K562 (cell line): ENCODE results near the gene SYNGR4. TPM values are rescaled to one million over a fixed set of nuclear protein-coding genes. Genes with fewer than 3 reads are reported as not detected.

Source experiments
- CBFB ChIP-seq: sonication (generic); formaldehyde crosslinking; IDR thresholded peaks from 2 replicates; pipeline ENCODE4 v1.4.0; 2020; ENCODE audit warnings: mild to moderate bottlenecking, missing genetic modification reagents
- EP300 ChIP-seq: IDR thresholded peaks from 2 replicates; pipeline ENCODE4 v1.6.1; 2012; ENCODE audit warnings: low read length, improper control_type of control experiment
- FIP1L1 ChIP-seq: fragments of 200-400 bp; formaldehyde crosslinking; IDR thresholded peaks from 2 replicates; pipeline ENCODE4 v1.6.1; 2018; ENCODE audit warnings: mild to moderate bottlenecking, low read depth, low read length; ENCODE audit not compliant: poor library complexity, severe bottlenecking
- GABPA ChIP-seq: fragments of 200-800 bp; sonication (Bioruptor generic); conservative IDR thresholded peaks from 2 replicates; pipeline ENCODE4 v1.6.1; 2016; ENCODE audit warnings: low read depth, missing genetic modification characterization, missing compliant biosample characterization
- HCFC1 ChIP-seq: IDR thresholded peaks from 2 replicates; pipeline ENCODE4 v1.6.1; 2012; ENCODE audit warnings: low read depth, low read length, improper control_type of control experiment
- JUND ChIP-seq, 2 experiments: IDR thresholded peaks; 2 replicates in 1 of 2; 3 replicates in 1 of 2; pipeline ENCODE4 v1.6.1; 2011; ENCODE audit warnings: borderline replicate concordance in 2 of 2, low read depth in 2 of 2, low read length in 2 of 2, improper control_type of control experiment in 1 of 2, missing biosample characterization in 1 of 2, missing genetic modification characterization in 1 of 2, missing genetic modification reagents in 1 of 2
- MYNN ChIP-seq, 2 experiments: sonication (generic); formaldehyde crosslinking in 1 of 2; IDR thresholded peaks; 2 replicates each; pipeline versions ENCODE4 v1.5.0 to v1.6.1; 2016 to 2020; ENCODE audit warnings: antibody characterized with exemption in 1 of 2, missing genetic modification reagents in 1 of 2
- PTBP1 ChIP-seq: fragments of 200-400 bp; formaldehyde crosslinking; IDR thresholded peaks from 2 replicates; pipeline ENCODE4 v1.6.1; 2017; ENCODE audit warnings: low read depth, low read length
- SRSF7 ChIP-seq: fragments of 200-400 bp; formaldehyde crosslinking; optimal IDR thresholded peaks from 2 replicates; pipeline ENCODE3; 2017; ENCODE audit warnings: mild to moderate bottlenecking, low read depth, low read length
- TBP ChIP-seq: optimal IDR thresholded peaks from 2 replicates; pipeline ENCODE3; 2011; ENCODE audit warnings: low read depth, low read length, improper control_type of control experiment
- TCF7 ChIP-seq: sonication (generic); IDR thresholded peaks from 2 replicates; pipeline ENCODE4 v1.6.1; 2016; ENCODE audit warnings: antibody characterized with exemption, borderline replicate concordance
- polyA plus RNA-seq, 8 experiments: library from polyadenylated mRNA; depleted of rRNA in 4 of 8; stranded (reverse) in 5 of 8; unstranded in 3 of 8; fragments of >200 nt; fragmentation: Nextera tagmentation in 2 of 8; fragmentation: Illumina TruSeq in 1 of 8; extraction: Ambion mirVana in 2 of 8; extraction: Trizol in 1 of 8; gene quantifications; 2 replicates each; pipeline versions ENCODE4 v1.2.1 to v1.2.3, GENCODE V29; 2011 to 2014; ENCODE audit warnings: inconsistent platforms in 1 of 8, missing spikeins in 1 of 8
- total RNA-seq, 7 experiments: library from RNA; depleted of rRNA in 6 of 7; stranded (reverse); fragments of >200 nt in 6 of 7; fragmentation: Illumina TruSeq in 2 of 7; extraction: Trizol in 2 of 7; gene quantifications; 2 replicates each; pipeline versions ENCODE4 v1.2.1 to v1.2.3, GENCODE V29; 2011 to 2021; ENCODE audit warnings: low replicate concordance in 1 of 7
- TF ChIP-seq, protein P1 (sequence below): sonication (generic); formaldehyde crosslinking; IDR thresholded peaks from 2 replicates; pipeline ENCODE4 v1.8.0; 2022; ENCODE audit warnings: missing genetic modification reagents, mild to moderate bottlenecking, borderline replicate concordance
- TF ChIP-seq, protein P2 (sequence below): sonication (generic); formaldehyde crosslinking; IDR thresholded peaks from 2 replicates; pipeline ENCODE4 v1.4.0; 2020; ENCODE audit warnings: mild to moderate bottlenecking, missing genetic modification reagents
- TF ChIP-seq, protein P3 (sequence below): fragments of 250-450 bp; sonication (Bioruptor Pico); IDR thresholded peaks from 2 replicates; pipeline ENCODE4 v1.5.0; 2022; ENCODE audit warnings: mild to moderate bottlenecking
- TF ChIP-seq, protein P4 (sequence below): sonication (generic); formaldehyde crosslinking; IDR thresholded peaks from 2 replicates; pipeline ENCODE4 v1.8.1; 2023; ENCODE audit warnings: mild to moderate bottlenecking, missing genetic modification reagents
- TF ChIP-seq, protein P5 (sequence below), 2 experiments: fragments of 450-650 bp; IDR thresholded peaks; 2 replicates each; pipeline ENCODE4 v1.6.1; 2016

Gene SYNGR4
- total and polyA plus RNA-seq, 9 of the 15 experiments (the other 6 are each of a cell fraction or from before 2014, with no cell fraction given): 0.07 to 0.14 TPM; not detected in 7

DNA sequence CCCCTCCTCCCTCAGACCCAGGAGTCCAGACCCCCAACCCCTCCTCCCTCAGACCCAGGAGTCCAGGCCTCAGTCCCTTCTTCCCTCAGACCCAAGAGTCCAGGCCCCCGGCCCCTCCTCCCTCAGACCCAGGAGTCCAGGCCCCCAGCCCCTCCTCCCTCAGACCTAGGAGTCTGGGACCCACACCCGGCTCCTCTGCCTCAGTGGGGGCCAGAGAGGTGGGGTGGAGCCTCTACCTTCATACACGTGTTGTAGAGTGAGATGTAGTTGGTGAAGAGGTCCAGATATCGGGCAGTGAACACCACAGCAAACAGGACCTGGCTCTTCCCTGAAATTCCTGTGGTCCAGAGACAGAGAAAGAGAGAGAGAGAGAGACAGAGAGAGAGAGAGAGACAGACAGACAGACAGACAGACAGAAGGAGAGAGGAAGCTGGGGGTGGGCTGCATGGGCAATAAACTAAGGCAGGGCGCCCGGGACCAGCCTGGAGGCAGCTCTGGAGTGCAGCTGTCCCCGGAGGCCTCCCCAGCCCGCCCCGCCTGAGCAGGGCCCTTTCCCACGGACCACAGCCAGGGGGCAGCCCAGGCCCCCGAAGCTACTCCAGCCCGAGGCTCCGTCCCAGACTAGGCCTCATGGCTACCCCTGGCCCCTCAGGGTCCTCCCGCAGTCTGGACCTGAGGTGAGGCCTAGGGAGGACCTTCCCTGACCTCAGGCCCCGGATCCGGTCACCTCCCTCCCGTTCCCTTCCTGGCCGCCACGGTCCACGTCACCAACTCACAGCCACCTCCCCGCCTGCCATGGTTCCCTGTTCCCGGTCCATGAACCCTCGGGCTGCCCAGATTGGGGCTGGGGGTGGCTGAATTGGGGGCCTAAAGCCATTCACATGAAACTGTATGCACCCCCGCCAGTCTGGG, 26.3 kb downstream of the SYNGR4 start (continued):
- TF ChIP-seq, protein P1, sequence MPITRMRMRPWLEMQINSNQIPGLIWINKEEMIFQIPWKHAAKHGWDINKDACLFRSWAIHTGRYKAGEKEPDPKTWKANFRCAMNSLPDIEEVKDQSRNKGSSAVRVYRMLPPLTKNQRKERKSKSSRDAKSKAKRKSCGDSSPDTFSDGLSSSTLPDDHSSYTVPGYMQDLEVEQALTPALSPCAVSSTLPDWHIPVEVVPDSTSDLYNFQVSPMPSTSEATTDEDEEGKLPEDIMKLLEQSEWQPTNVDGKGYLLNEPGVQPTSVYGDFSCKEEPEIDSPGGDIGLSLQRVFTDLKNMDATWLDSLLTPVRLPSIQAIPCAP (CRISPR knock-in tag): peak; percentile 85; the same call in 1 of the 2 replicates
- TF ChIP-seq, protein P2, sequence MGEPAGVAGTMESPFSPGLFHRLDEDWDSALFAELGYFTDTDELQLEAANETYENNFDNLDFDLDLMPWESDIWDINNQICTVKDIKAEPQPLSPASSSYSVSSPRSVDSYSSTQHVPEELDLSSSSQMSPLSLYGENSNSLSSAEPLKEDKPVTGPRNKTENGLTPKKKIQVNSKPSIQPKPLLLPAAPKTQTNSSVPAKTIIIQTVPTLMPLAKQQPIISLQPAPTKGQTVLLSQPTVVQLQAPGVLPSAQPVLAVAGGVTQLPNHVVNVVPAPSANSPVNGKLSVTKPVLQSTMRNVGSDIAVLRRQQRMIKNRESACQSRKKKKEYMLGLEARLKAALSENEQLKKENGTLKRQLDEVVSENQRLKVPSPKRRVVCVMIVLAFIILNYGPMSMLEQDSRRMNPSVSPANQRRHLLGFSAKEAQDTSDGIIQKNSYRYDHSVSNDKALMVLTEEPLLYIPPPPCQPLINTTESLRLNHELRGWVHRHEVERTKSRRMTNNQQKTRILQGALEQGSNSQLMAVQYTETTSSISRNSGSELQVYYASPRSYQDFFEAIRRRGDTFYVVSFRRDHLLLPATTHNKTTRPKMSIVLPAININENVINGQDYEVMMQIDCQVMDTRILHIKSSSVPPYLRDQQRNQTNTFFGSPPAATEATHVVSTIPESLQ (CRISPR knock-in tag): peak; percentile 92; the same call in 1 of the 2 replicates
- TF ChIP-seq, protein P3, sequence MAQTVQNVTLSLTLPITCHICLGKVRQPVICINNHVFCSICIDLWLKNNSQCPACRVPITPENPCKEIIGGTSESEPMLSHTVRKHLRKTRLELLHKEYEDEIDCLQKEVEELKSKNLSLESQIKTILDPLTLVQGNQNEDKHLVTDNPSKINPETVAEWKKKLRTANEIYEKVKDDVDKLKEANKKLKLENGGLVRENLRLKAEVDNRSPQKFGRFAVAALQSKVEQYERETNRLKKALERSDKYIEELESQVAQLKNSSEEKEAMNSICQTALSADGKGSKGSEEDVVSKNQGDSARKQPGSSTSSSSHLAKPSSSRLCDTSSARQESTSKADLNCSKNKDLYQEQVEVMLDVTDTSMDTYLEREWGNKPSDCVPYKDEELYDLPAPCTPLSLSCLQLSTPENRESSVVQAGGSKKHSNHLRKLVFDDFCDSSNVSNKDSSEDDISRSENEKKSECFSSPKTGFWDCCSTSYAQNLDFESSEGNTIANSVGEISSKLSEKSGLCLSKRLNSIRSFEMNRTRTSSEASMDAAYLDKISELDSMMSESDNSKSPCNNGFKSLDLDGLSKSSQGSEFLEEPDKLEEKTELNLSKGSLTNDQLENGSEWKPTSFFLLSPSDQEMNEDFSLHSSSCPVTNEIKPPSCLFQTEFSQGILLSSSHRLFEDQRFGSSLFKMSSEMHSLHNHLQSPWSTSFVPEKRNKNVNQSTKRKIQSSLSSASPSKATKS (CRISPR knock-in tag): no peak
- TF ChIP-seq MYNN (IDR thresholded peaks at IDR 0.05) (0 out of 2 replicates have a peak, but pooled peaks have one; percentile 48), MYNN (CRISPR knock-in tag; IDR thresholded peaks at IDR 0.05) (no peak), PTBP1 (no peak), JUND (IDR thresholded peaks at IDR 0.05; ENCODE audit: borderline replicate concordance, low read depth, low read length) (no peak), JUND (tag; IDR thresholded peaks at IDR 0.05; ENCODE audit: borderline replicate concordance, low read depth, low read length) (no peak; the same call in 2 of the 3 replicates), HCFC1 (peak; percentile 61), GABPA (tag) (peak; percentile 55), SRSF7 (no peak), TCF7 (peak; percentile 16; the same call in 1 of the 2 replicates), EP300 (no peak), CBFB (CRISPR knock-in tag) (peak; percentile 94), TBP (peak; percentile 42), FIP1L1 (peak; percentile 71)
- TF ChIP-seq, protein P4, sequence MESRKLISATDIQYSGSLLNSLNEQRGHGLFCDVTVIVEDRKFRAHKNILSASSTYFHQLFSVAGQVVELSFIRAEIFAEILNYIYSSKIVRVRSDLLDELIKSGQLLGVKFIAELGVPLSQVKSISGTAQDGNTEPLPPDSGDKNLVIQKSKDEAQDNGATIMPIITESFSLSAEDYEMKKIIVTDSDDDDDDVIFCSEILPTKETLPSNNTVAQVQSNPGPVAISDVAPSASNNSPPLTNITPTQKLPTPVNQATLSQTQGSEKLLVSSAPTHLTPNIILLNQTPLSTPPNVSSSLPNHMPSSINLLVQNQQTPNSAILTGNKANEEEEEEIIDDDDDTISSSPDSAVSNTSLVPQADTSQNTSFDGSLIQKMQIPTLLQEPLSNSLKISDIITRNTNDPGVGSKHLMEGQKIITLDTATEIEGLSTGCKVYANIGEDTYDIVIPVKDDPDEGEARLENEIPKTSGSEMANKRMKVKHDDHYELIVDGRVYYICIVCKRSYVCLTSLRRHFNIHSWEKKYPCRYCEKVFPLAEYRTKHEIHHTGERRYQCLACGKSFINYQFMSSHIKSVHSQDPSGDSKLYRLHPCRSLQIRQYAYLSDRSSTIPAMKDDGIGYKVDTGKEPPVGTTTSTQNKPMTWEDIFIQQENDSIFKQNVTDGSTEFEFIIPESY: peak; percentile 54; the same call in 1 of the 2 replicates
- TF ChIP-seq, protein P5, sequence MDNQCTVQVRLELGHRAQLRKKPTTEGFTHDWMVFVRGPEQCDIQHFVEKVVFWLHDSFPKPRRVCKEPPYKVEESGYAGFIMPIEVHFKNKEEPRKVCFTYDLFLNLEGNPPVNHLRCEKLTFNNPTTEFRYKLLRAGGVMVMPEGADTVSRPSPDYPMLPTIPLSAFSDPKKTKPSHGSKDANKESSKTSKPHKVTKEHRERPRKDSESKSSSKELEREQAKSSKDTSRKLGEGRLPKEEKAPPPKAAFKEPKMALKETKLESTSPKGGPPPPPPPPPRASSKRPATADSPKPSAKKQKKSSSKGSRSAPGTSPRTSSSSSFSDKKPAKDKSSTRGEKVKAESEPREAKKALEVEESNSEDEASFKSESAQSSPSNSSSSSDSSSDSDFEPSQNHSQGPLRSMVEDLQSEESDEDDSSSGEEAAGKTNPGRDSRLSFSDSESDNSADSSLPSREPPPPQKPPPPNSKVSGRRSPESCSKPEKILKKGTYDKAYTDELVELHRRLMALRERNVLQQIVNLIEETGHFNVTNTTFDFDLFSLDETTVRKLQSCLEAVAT (IDR thresholded peaks at IDR 0.05): 0 out of 4 replicates have a peak, but pooled peaks of 1 of the 2 experiments have one; percentile 20
